Measurements from ENCODE around the gene ATP6V0B. TPM values are rescaled to one million over a fixed set of nuclear protein-coding genes. Genes with fewer than 3 reads are reported as not detected.

The ATP6V0B gene
- total and polyA plus RNA-seq, 2 donors (not counting 3 experiments of a cell fraction or from before 2014, with no cell fraction given), result 110 to 325 TPM

DNA sequence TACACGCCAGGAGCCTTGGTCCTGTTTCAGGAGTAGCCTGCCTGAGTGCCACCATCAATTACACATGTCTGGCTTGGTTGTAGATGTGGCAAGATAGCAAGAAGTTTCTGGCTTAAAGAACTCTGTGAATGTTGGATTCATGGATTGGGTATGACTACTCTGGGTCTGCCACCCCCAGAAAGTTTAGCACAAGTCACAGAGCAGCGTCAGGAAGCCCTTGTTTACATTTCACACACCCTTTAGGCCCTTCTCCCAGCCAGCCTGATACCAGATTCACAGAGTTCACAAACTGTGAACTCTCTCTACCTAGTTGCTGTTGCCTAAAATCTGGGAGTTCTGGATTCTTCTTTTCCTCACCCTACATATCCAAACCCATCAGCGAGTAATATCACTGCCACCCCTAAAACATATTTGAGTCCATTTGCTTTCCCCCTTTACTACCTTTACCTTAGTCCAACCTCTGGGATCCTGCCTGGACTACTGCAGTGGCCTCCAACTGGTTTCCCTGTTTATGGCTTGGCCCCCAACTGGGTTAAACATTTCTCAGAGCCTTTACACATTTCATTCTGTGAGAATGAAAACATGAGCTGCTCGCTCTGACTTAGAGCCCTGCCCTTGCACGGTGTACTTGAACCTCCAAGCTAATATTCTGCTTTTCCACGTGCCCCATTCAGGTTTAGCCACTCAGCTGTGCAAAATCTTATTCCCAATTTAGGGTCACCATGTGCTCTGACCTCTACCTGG, 12.6 kb downstream of the ATP6V0B start:
- FAIRE-seq, result no peak
- dilution Hi-C loops (cut with MboI; ENCODE audit: extremely low pct_ligation_motif_present, low sequenced_read_pairs), result no loop called here

More for the DNA sequence above, 12.6 kb downstream of the ATP6V0B start:
- Histone ChIP-seq H3K9me3 (replicated peaks; ENCODE audit: control insufficient read depth, insufficient read depth, low read length) (no peaks in the 10 kb centered on the region), H2AFZ (ENCODE audit: low read depth, low read length) (no peak overlapping the region), H3K4me3 (replicated peaks in 1 of 3; ENCODE audit: insufficient read depth in 1 of 3, low read depth in 1 of 3, low read length in 3 of 3) (no peak overlapping the region), H4K20me1 (replicated peaks; ENCODE audit: control insufficient read depth, extremely low read depth, insufficient read depth, low read length) (no peaks in the 10 kb centered on the region), H3K4me1 (ENCODE audit: control insufficient read depth, extremely low read depth, insufficient read depth, low read length) (peaks cover 6% of the 10 kb centered on the region), H3K36me3 (ENCODE audit: control insufficient read depth in 2 of 2, extremely low read depth in 1 of 2, insufficient read depth in 2 of 2, low read length in 2 of 2) (peaks cover 0 to 10% of the 10 kb centered on the region in 2 experiments), H3K79me2 (ENCODE audit: control insufficient read depth, insufficient read depth, low read length) (no peaks in the 10 kb centered on the region), H3K9me1 (replicated peaks; ENCODE audit: control insufficient read depth, extremely low read depth, insufficient read depth, low read length) (no peaks in the 10 kb centered on the region), H3K4me2 (ENCODE audit: insufficient read depth, low read length) (no peak overlapping the region), H3K27me3 (ENCODE audit: control insufficient read depth in 2 of 2, insufficient read depth in 2 of 2, low read length in 2 of 2) (no peaks in the 10 kb centered on the region), H3K9ac (replicated peaks; ENCODE audit: extremely low read depth, insufficient read depth, low read length) (no peak overlapping the region), H3K27ac (ENCODE audit: insufficient read depth, low read depth, low read length) (no peak overlapping the region)
- DNase-seq (ENCODE audit: low read depth, low spot score), result no peak
- TF ChIP-seq FOS (IDR thresholded peaks at IDR 0.05; ENCODE audit: borderline replicate concordance, insufficient read depth, low read length), result no peak
- TF ChIP-seq POLR2A (IDR thresholded peaks at IDR 0.05; ENCODE audit: low read depth, low read length), result no peak
- no peak for TF ChIP-seq GATA2 (IDR thresholded peaks at IDR 0.05; ENCODE audit: insufficient read depth, insufficient read length, low read depth, low read length)
- no peak for TF ChIP-seq JUN (IDR thresholded peaks at IDR 0.05; ENCODE audit: borderline replicate concordance, insufficient read depth, insufficient read length, low read depth)
- no peak for TF ChIP-seq MAX (IDR thresholded peaks at IDR 0.05; ENCODE audit: insufficient read depth, insufficient read length)
- TF ChIP-seq POLR2AphosphoS5 (IDR thresholded peaks at IDR 0.05; ENCODE audit: insufficient read depth, low read depth, low read length), result no peak
- no peak for TF ChIP-seq MYC (IDR thresholded peaks at IDR 0.05; ENCODE audit: low read depth, low read length)
- TF ChIP-seq EZH2 (IDR thresholded peaks at IDR 0.05; ENCODE audit: borderline replicate concordance, low read depth, low read length, severe bottlenecking), result no peak
- no peak for TF ChIP-seq CTCF (IDR thresholded peaks at IDR 0.05; ENCODE audit: extremely low read depth in 1 of 2, insufficient read depth in 1 of 2, low read depth in 1 of 2, low read length in 2 of 2)
- ChIA-PET POLR2A (no interaction called here), CTCF (interaction anchor here (1.3 to 1.8 kb wide), 4 partner anchors 11 to 224 kb away, joined by 3 to 8 read pairs (median 6); no protein-coding TSS in a partner anchor)
- no TSS peak for BruUV-seq (replicated peaks)
- intact Hi-C loops (cut with micrococcal nuclease), result no loop called here
